CD4-positive, alpha-beta T cell treated with Interleukin-6 for 4 hours (primary cell): Measurements from ENCODE around the gene TRAP1.
"Not testable (repeated sequence)": the region's sequence is repeated elsewhere in the genome, so short reads cannot be mapped to it uniquely, and the experiment has no call there.

Experiments used
- DNase-seq: peaks from one replicate; pipeline ENCODE4 v3.0.0-alpha.2; 2020; ENCODE audit warnings: mixed read lengths

TRAP1 gene

GRCh38 chr16:3645108-3645503, 72.2 kb downstream of the TRAP1 start:
- no peak for DNase-seq

DNA sequence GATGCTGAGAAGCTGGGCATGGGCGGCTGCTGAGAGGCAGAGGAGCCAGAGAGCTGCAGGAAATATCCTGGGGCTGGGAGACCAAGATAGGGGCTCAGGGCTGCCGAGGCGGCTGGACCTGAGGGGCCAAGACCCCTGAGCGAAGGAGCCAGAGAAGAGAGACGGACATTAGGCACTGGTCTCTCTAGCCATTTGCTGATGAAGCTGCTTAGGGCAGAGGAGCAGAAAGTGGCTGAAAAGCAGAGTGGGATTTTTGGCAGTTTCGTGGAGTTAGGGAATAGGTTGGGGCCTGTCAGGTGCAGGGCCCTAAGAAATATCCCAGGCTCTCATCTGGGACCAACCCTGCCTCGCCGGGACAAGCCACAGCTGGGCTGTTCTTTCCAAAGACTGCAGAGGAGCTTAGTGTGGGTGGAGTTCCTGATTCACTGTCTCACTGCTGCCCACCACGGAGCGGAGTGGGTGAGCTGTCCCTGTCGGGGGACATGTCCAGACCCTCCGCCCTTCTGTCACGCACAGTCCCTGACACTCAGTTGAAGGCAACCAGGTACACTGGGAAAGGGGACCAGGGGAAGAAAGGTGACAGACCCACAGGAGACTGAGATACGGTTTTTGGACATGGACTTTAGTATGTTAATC, 74.1 kb downstream of the TRAP1 start:
- DNase-seq, result no peak

GRCh38 chr16:3642397-3643094, 74.8 kb downstream of the TRAP1 start:
- DNase-seq, result no peak

GRCh38 chr16:3641801-3642396, 75.4 kb downstream of the TRAP1 start:
- DNase-seq, result no peak

GRCh38 chr16:3640632-3641501, 76.5 kb downstream of the TRAP1 start:
- no peak for DNase-seq

DNA sequence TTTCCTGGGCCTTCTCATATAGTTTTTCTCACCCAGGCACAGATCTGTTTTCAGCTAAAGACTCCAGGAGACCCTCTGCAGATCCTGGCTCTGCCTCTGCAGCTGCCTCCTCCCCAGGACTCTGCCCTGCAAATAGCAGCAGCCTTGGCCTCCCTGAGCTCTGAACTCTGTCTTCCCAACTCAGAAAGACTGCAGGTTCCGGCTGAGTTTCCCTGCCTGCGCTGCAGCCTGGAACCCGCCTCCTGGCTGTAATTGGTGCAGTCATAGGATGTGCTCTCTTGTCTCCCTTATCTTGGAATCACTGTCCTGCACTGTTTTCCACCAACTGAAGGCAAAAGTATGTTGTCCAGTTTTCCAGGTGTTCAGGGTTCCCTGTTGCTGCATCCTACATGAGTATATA, 77.1 kb downstream of the TRAP1 start:
- no peak for DNase-seq

GRCh38 chr16:3638916-3639644, 78.2 kb downstream of the TRAP1 start:
- DNase-seq, result no peak

DNA sequence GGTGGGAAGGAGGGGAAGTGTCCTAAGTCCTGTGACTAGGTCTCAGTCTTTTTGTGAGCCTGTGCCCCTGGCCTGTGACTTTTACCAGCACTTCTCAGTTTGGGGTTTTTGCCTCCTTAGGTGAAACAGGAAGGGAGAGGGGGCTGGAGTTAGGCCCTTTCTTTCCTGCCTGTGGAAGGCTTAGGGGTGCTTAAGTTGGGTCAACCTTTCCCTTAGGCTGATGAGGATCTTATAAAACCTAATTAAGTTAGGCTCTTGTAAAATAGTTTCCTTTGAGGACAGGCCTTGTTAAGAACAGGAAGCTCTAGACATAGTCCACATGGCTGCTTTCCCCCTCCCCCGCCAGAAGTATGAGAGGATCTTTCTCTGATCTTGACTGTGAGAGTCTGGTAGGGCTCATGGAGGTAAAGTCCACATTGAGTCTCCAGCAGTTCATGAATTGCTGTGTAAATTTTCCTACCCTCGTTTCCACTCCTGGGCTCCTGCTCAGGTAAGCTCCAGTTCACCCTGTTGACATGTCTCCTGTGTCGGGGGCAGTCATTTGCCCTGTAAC, 79.9 kb downstream of the TRAP1 start:
- DNase-seq, result peak; percentile 58

- DNase-seq, result no peak
Measured at GRCh38 chr16:3625911-3626732, 91.2 kb downstream of the TRAP1 start.

GRCh38 chr16:3625331-3625730, 92.0 kb downstream of the TRAP1 start:
- no peak for DNase-seq

- DNase-seq, result no peak
Measured at GRCh38 chr16:3623642-3624041, 93.7 kb downstream of the TRAP1 start.

- peak; percentile 37 for DNase-seq
Measured at GRCh38 chr16:3618769-3619141, 98.6 kb downstream of the TRAP1 start.

- no peak for DNase-seq
Measured at GRCh38 chr16:3612510-3613466, 104.5 kb downstream of the TRAP1 start.

DNA sequence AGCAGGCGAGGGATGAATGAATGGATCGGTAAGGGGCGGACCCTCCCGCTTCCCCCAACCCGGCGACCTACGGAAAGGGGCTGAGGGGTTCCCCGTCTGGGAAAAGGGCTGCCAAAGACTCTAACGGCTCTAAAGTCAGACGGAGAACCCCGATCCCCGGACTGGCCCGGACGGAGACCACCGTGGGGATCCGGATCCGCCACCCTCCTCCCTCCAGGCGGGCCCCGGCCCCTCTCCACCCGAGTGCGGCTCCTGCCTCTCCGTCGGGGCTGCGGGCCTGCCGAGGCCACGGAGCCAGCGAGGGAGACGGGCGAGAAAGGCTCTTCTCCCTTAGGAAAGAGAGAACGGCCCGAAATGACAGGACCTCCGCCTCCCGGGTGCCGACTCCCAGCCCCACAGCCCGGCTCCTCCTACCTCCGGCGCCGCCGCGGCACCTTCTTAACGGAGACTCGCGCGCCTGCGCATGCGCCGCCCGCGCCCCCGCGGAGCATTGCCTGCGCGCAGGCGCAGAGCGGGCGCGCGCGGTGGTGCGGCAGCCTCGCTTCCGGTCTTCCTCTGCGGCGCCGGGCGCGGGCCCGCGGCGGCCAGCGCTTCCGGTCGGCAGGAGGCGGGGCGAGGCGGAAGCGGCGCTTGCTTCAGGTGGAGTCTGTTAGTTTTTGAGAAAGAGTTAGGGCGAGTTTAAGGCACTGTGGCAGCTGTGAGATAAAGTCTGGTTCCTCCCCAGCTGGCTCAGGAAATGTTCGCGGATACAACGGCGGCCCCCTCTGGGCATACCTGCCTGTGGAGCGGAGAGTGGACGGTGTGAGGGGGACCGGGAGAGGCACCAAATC, 106.0 kb downstream of the TRAP1 start, which contains the start of gene SLX4:
SLX4 (minus strand) TSS at position 461 of the 830 bp plus-strand sequence. CDS start 2,642 bp downstream, outside the sequence.
- peak; percentile 95 for DNase-seq

DNA sequence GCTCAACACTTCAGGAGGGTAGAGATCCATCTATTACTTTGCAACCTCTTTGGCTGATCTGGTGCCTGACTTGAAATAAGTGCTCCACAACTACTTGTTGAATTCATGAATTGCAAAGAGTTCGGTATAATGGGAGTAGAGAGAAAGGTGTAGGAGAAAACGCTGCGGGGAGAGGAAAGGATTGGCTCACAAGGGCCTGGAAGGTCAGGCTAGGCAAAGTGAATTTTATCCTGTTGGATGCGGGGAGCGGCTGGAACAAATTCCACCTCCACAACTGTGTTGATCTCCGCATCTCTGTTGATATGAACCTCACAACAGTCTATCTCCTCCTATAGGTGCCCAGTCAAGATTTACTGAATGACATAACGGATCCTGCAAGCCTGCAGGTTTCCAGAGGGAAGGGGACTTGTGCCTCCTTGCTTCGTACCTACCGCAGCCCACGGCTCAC, 106.6 kb downstream of the TRAP1 start:
- DNase-seq, result no peak

DNA sequence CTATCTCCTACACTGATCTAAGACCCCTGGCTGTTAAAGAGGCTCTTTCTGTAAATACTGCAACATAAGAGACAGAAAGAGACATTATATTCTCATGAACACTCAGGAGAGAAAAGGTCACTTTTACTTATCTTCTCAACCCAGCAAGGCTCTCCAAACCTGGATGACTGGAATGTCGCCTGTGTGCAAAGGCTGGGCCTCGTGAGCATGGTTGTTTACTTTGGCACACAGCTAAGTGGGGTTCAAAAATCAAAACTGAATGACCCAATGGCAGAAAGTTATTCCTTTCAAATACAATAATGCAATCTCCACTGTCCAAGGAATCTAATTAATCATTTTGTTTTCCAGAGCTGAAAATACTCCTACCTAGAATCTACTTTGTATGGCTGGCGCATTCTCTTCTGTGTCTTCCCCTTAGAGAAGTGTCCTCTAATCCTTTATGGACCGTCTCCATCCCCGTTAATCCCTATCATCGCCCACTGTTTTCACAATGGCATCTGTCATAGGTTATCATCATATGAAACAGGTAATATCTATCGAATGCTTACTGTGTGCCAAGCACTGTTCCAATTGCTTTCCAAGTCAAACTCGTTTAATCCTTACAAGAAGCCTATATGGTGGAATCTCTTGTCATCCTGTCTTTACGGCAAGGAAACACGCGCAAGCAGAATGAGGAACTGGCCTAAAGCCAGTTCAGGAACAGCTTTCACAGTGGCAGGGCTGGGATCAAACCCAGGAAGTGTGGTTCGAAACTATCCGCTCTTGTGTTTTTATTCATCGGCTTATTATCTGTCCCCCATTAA, 107.2 kb downstream of the TRAP1 start:
- DNase-seq, result no peak

DNA sequence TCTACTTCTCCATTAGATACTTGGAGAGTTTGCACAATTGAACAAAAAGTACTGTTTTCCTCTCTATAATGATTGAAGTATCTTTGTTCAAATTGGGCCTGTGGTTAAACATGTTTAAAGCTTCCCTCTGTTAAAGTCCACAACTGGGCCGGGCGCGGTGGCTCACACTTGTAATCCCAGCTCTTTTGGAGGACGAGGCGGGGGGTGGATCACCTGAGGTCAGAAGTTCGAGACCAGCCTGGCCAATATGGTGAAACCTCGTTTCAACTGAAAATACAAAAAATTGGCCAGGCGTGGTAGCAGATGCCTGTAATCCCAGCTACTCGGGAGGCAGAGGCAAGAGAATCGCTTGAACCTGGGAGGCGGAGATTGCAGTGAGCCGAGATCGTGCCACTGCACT, 108.3 kb downstream of the TRAP1 start:
- not testable (repeated sequence) for DNase-seq

- no peak for DNase-seq
Measured at GRCh38 chr16:3608069-3608468, 109.3 kb downstream of the TRAP1 start.
